Measurements from ENCODE around the gene TP53I11.

GRCh38 chr11:44955015-44955738 is 4.5 kb upstream of the TP53I11 start:
- TF ChIP-seq POLR2A (IDR thresholded peaks at IDR 0.05; ENCODE audit: low read length) (no peak), GATA1 (IDR thresholded peaks at IDR 0.05; ENCODE audit: low read depth, low read length) (no peak)
